ENCODE measurements around the gene GBE1.
"Not testable (repeated sequence)": the region's sequence is repeated elsewhere in the genome, so short reads cannot be mapped to it uniquely, and the experiment has no call there.

The GBE1 gene

DNA sequence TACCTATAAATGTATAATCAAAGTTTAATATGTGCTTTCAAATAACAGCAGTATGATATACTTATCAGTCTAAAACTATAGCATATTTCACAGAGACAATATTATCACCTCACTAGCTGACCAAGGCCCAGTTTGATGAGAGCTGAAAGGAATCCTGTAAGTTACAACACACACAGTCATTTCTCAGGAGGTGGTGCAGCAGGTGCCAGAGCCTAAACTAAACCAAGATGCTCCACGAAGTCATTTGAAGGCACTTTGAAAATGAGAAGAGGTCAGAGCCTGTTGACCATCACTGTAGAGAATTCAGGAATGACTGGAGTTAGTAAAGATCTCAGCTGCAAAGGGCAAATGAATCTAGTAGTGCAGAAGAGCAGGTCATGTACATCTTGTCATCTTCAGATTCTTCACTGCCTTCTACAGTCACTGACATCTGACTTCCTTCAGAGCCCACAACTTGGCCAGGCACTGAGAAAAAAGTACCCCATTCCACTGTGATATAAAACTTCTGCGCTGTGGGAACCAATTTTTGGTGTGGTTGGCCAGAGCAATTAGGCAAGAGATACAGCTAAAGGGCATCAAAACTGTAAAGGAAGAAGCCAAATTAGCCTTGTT is 7.9 kb downstream of the GBE1 start:
- DNase-seq (ENCODE audit: low read depth in 1 of 2, low spot score in 1 of 2): no peak

GRCh38 chr3:81752604-81753003 is 8.8 kb downstream of the GBE1 start:
- no peak for DNase-seq (ENCODE audit: low read depth in 1 of 2, low spot score in 1 of 2)

DNA sequence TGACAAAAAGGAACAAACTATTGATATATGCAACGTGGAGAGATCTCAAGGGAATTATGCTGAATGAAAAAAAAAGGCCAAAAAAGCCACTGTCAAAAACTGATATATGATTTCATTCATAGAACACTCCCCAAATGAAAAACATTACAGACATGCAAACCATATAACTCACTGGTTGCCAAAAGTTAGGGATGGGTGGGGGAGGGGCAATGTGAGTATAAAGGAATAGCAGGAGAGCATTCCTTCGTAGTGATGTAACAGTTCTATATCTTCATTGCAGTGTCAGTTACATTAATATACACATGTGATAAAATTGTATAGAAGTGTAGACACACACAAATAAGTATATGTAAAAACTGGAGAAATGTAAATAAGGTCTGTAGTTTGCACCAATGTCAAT is 12.2 kb downstream of the GBE1 start:
- no peak for DNase-seq (ENCODE audit: low read depth in 1 of 2, low spot score in 1 of 2)

GRCh38 chr3:81747280-81747679 is 14.2 kb downstream of the GBE1 start:
- not testable (repeated sequence) for DNase-seq (ENCODE audit: low read depth in 1 of 2, low spot score in 1 of 2)

- no peak for DNase-seq (ENCODE audit: low read depth in 1 of 2, low spot score in 1 of 2)
Observed at GRCh38 chr3:81744366-81744765, 17.1 kb downstream of the GBE1 start.

- DNase-seq (ENCODE audit: low read depth in 1 of 2, low spot score in 1 of 2): no peak
Observed at GRCh38 chr3:81743096-81744025, 18.1 kb downstream of the GBE1 start.

DNA sequence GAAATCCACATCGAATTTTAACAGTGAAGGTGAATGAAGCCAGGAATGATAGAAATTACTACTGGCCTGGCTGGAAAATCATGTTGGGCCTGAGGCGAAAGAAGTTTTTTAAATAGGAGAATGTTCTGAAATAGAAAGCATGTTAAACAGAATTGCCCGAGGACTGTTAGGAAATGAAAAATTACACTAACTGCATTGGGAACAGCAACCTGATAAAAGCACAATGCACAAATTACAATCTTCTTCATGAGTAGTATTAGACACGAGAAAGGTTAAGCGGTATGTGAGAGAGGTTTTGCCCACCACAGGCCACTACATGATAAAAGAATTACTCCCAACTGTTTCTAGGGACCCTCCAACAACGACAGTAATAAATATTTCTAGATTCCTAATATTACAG is 18.9 kb downstream of the GBE1 start:
- no peak for DNase-seq (ENCODE audit: low read depth in 1 of 2, low spot score in 1 of 2)

DNA sequence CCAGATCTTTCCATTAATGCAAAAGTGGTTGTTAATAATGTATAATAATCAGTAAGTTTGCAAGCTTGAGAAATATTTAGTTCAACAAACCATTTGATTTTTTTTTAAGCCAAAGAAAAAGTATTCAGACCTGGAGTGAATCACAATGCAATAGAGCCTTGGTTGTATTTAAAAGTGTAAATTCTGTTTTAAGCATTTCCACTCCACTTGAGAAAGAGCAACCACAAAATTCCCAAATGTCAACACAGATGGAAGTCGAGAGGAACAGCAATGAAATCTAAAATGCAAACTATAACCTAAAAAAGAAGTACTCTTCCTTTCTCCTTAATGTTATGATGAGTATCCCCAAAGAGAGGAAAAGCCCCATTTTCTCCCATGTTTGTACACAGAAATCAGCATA is 20.2 kb downstream of the GBE1 start:
- DNase-seq (ENCODE audit: low read depth in 1 of 2, low spot score in 1 of 2): no peak

DNA sequence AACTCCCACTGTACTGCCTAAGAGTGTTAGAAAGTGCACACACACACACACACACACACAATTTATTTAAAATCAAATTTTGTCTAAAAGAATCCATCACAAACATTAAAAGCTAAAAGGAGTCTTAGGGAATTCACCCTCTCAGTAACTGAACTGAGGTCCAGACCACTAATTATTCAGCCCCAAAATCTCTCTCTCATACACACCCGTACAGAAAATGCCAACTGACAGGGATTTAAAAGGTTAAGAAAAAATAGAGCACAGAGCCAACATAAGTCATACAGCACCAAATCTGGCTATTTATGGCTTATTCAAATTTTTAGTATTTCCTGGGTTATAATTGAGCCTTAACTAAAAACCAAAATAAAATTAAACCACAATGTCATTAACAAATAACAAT is 20.7 kb downstream of the GBE1 start:
- DNase-seq (ENCODE audit: low read depth in 1 of 2, low spot score in 1 of 2): no peak

DNA sequence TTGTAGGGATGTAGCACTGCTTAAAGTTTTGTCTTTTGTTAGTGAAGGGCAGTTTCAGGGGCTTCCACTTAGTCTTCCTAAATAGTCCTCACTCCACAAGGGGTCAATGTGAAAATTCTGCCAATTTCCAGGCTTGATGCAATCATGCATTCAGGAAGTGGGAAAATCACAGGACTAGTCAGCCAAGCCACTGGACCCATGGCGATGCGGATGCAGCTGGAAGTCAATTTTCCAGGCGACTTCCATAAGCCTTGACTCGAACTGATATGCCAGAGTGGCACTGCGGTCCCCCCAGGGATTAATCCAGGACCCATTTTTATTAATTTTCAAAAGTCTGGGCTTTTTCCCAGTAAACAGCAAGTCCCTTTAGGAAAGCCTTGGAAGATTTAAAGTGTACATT is 26.1 kb downstream of the GBE1 start:
- no peak for DNase-seq (ENCODE audit: low read depth in 1 of 2, low spot score in 1 of 2)

DNA sequence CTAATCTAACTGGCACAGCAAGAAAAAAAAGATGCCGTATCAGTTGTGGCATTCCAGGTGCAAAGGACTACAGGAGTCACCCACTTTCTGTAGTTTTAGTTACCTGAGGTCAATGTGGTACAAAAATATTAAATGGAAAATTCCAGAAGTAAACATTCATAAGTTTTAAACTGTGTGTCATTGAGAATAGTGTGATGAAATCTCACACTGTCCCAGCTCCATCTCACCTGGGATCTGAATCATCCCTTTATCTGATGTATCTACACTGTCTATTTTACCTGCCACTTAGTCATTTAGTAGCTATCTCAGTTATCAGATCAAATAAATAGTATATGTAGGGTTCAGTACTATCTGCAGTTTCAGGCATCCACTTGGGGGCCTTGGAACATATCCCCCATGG is 26.7 kb downstream of the GBE1 start:
- DNase-seq (ENCODE audit: low read depth in 1 of 2, low spot score in 1 of 2): no peak

DNA sequence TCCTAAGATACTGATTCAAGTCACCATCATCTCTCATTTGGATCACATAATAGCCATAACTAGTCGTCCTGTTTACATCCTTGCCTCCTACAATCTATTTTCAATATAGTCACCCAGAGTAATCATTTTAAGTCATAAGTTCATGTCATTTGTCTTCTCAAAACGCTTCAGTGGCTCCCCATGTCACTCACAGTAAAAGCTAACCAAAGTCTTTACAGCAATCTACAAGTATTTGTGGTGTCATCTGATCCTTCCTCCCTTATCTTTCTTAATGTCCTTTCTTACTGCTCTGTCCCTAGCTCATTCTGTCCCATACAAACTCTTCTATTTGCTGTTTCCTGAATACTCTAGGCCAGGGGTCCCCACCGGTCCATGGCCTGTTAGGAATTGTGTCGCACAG is 28.8 kb downstream of the GBE1 start:
- no peak for DNase-seq (ENCODE audit: low read depth in 1 of 2, low spot score in 1 of 2)

- DNase-seq (ENCODE audit: low read depth in 1 of 2, low spot score in 1 of 2): no peak
Observed at GRCh38 chr3:81728766-81729544, 32.5 kb downstream of the GBE1 start.

DNA sequence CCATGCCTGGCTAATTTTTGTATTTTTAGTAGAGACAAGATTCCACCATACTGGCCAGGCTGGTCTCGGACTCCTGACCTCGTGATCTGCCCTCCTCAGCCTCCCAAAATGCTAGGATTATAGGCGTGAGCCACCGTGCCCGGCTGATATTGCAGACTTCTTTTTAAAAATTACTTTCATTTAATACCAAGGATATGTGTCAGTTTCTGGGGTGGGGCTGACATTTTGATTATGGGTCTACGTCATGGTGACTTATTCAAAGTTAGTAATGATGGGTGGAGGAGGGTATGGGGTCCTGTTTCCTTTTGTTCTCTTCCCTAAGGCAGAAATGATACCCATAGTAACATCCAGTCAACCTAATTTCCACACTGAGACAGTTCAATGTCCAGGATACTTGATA is 34.7 kb downstream of the GBE1 start:
- DNase-seq (ENCODE audit: low read depth in 1 of 2, low spot score in 1 of 2): no peak

DNA sequence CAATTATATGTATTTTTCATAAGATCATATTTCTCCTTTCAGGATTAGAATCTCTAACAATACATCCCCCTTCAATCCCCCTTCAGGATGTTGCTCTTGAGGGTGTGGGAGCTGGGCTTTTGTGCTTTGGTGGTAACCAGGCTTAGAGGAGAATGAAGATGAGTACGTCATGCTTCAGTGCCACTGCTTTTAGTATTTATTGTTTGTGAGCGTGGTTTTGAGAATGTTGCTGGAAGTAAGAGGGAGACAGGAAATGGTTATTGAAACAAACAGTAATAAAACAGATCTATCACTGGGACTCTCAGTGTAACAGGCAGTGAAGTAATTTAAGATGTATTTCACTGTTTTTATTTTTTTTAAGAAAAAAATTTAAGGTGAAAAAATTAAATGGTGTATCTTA is 35.3 kb downstream of the GBE1 start:
- no peak for DNase-seq (ENCODE audit: low read depth in 1 of 2, low spot score in 1 of 2)

GRCh38 chr3:81723732-81724313 is 37.6 kb downstream of the GBE1 start:
- DNase-seq (ENCODE audit: low read depth in 1 of 2, low spot score in 1 of 2): no peak

GRCh38 chr3:81718311-81718710 is 43.1 kb downstream of the GBE1 start:
- DNase-seq (ENCODE audit: low read depth in 1 of 2, low spot score in 1 of 2): no peak

DNA sequence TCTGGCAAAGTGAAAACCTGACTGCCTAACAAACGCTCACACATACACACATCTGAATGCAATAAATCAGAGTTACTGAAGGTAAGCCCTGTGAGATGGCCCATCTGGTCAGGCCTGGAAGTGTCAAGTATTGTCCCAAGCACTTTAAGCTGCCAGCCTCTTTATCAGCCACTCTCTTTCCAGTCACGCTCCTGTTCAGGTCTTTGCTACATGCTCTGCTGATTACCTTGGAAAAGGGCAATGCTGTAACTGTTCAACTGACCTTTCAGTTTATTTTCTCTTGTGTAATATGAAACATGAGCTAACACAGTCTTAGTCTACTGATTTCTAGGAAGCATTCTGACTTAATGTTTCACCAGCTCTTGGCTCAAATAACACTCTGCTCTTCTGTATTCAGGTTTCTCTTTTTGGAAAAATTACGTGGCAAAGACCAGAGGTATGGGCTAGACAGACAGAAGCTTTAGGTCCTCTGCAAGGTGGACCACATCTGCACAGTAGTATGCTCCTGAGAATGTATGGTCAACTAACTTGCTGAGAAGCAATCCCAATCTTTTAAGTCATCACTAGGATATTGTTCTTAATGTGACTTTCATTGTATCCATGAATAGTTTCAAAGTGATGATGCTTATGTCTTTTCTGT is 44.5 kb downstream of the GBE1 start:
- DNase-seq (ENCODE audit: low read depth in 1 of 2, low spot score in 1 of 2): no peak

DNA sequence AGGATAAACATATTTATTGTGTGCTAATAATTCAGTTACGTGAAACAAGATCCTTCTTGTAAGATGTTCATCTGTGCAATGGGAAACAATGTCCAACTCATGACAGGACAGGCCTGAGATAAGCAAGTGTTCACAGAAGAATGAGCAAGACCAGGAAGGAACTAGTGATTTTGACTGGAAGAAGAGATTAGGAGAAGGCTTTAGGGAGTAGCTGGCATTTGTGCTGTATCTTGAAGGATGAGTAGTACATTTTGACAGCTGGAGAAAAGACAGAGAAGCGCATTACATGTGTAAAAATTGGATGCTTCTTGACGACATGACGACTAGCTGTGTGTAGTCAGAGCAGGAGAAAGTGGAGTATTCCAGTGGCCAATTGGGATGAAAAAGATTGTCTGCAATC is 48.4 kb downstream of the GBE1 start:
- no peak for DNase-seq (ENCODE audit: low read depth in 1 of 2, low spot score in 1 of 2)

GRCh38 chr3:81709606-81710005 is 51.8 kb downstream of the GBE1 start:
- no peak for DNase-seq (ENCODE audit: low read depth in 1 of 2, low spot score in 1 of 2)

GRCh38 chr3:81707996-81708395 is 53.4 kb downstream of the GBE1 start:
- no peak for DNase-seq (ENCODE audit: low read depth in 1 of 2, low spot score in 1 of 2)
